Stimulated activated CD4-positive, alpha-beta T cell treated with anti-CD3 and anti-CD28 coated beads, Interleukin-15, amount 100 ng/mL, for 1 hour (primary cell): Measurements from ENCODE around the gene C20orf96.
"Not testable (repeated sequence)": the region's sequence is repeated elsewhere in the genome, so short reads cannot be mapped to it uniquely, and the experiment has no call there.

ENCODE experiments used
- DNase-seq, 2 donors: peaks; one replicate each; pipeline ENCODE4 v3.0.0-alpha.2; 2020; ENCODE audit warnings: low read depth in 1 of 2, low spot score in 1 of 2

C20orf96 gene, protein sequence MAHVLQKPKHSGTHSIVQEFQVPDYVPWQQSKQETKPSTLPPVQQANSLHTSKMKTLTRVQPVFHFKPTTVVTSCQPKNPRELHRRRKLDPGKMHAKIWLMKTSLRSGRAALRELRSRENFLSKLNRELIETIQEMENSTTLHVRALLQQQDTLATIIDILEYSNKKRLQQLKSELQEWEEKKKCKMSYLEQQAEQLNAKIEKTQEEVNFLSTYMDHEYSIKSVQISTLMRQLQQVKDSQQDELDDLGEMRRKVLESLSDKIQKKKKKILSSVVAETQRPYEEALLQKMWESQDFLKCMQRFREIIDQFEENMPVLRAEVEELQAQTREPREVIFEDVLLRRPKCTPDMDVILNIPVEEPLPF

DNA sequence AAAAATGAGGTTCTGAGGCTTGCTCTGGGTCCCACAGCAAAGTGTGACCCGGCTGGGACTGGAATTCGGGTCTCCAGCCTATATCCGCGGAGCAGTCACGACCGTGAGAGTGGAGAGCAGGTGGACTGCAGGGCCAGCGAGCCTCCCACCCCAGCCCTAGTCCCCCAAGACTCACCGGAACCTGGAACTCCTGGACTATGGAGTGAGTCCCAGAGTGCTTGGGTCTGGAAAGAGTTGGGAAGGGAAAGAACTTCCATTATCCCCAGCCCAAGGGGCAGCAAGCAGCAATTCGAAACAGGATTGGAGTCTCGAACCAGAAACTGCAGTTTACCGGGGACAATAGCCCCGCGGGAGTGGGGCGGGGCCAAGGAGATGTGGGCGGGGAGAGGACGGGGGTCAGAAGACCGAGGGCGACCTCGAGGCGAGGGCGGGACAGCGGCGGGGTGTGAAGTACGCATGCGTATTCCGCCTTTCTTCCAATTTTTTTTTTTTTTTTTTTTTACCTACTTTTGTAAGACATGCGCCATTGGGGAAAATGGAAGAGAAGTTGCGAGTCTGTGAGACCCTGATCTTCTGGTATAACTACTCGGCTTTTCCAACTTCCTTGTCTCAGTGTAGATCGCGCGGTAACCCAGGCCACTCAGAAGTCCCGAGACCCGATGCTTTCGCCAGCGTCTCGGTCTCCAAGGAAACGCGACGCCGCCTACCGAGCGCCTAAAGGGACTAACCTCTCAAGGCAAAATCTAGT lies at the start of gene C20orf96:
TSS of gene C20orf96 (minus strand) at position 667 of the 748 bp plus-strand sequence. CDS start at position 527, 140 bp downstream.
- DNase-seq: peak; percentile 66 to 72

DNA sequence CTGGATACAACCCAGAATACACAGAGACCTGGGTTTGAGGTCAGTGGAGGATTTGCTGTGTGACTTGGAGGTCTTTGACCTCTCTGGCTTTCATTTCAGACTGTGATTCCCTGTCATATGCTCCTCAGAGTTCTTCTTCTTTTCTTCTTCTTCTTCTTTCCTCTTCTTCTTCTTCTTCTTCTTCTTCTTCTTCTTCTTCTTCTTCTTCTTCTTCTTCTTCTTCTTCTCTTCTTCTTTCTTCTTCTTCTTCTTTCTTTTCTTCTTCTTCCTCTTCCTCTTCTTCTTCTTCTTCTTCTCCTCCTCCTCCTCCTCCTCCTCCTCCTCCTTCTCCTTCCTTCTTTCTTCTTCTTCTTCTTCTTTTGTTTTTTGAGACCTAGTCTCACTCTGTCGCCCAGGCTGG lies 45.5 kb upstream of the C20orf96 start:
- DNase-seq: not testable (repeated sequence)

DNA sequence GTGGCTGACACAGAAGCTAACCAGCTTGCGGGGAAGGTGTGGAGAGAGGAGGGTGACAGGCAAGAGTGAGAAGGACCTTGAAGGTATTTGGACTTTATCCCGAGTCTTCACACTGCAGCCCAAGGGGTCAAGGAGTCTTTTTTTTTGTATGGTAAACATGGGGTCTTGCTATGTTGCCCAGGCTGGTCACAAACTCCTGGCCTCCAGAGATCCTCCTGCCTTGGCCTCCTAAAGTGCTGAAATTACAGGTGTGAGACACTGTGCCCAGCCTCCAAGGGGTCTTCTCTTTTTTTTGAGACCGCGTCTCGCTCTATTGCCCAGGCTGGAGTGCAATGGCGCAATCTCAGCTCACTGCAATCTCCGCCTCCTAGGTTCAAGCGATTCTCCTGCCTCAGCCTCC lies 44.0 kb upstream of the C20orf96 start:
- DNase-seq: no peak

DNA sequence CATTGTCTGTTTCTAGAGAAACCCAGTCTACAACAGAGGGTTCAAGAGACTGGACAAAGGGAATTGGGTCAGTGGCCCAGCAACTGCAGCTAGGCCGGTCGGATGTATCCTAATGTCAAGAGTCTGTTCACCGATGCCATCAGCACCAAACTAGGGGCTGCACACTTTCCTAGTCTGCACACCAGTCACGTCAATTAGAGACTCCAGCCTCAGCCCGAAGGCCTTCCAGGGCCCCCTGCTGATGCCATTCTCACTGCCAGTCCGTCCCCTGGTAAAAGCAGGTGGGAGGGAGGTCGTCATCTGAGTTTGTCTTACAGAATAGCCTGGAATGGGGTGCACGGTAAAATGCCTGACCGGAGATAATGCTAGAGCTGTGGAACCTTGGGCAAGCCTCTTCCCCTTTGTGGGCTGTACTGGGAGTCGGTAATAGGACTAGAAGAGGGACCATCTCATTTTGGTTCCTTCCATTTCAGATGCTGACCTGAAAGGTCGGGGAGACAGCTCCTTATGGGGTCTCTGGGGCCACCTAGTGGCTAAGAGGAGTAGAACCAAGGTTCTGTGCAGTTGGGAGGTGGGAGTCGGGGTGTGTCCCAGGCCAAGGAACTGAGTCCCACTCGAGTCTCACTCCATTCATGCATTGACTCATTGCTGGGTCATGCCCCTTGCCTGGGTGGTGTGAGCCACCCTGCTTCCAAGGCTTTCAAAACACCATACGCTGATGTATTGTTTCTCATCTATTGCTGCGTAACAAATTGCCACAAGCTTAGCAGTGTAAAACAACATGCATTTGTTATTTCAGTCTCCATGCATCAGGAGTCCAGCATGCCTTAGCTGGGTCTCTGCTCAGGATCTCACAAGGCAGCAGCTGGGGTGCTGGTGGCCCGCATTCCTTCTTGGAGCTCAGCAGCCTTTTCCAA lies 39.9 kb upstream of the C20orf96 start:
- DNase-seq: no peak

GRCh38 chr20:329851-330232 lies 39.3 kb upstream of the C20orf96 start:
- no peak for DNase-seq

- DNase-seq: no peak
These were observed 38.6 kb upstream of the C20orf96 start for GRCh38 chr20:328975-329695.

DNA sequence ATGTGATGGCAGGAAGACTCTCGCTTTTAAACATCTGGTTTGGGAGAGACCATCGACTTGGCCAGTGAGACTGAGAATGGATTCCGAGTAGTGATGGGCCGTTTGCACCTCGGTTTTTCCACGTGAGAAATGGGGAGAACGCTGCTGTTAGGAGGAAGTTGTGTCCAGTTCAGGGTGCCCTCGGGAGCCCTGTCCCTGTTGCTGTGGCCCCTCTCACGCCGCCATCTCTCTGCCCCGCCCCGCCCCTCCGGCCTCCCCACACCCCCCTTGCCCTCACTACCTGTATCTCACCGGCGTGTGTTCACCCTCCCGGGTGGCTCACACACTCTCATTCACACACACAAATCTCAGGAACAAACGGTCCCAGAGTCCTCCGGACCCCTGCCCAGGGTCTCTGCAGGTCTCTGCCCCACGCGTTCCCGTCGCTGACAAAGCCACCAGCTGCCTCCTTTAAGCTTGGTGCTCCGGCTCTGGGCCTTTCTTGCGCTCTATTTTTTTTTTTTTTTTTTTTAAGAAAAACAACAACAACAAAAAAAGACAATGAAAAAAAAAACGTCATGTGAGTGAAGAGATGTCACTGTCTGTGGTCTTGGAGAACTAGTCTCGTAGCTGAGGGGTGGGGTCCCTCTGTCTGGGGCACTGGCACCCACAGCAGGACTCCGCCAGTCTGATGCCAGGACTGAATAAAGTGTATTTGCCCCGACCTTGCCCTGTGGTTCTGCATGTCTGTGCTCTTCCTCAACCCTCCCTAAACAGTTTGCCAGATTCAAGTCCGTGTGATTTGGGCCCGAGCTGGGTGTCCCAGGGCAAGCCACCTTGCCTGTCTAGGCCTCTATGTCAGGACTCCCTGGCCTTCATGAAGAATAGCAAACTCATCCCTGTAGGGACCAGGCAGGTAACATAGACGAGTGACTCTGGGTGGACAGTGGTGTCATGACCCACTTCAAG lies 37.8 kb upstream of the C20orf96 start:
- no peak for DNase-seq

- DNase-seq: peak; percentile 38 to 52
These were observed 36.9 kb upstream of the C20orf96 start for GRCh38 chr20:327186-328026.

DNA sequence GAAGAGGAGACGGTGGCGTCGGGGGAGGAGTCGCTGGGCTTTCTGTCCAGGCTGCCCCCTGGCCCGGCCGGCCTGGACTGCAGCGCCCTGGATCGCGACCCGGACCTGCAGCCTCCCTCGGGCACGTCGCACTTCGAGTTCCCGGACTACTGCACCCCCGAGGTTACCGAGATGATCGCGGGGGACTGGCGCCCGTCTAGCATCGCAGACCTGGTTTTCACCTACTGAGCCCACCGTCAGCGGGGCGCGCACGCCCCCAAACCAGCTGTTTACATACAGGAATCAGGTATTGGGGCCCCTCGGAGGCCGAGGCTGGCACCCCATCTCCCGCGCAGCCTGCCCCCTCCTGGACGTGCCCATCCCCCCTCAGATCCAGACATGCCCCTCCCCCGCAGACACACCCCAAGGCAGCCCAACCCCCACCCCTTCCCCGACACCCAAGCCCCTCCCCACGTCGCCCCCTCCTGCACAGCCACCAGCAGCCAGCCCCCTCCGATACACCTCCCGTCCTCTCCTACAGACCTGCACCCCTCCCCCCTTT lies 36.2 kb upstream of the C20orf96 start:
- DNase-seq: peak in 1 of 2 donors; percentile 23

DNA sequence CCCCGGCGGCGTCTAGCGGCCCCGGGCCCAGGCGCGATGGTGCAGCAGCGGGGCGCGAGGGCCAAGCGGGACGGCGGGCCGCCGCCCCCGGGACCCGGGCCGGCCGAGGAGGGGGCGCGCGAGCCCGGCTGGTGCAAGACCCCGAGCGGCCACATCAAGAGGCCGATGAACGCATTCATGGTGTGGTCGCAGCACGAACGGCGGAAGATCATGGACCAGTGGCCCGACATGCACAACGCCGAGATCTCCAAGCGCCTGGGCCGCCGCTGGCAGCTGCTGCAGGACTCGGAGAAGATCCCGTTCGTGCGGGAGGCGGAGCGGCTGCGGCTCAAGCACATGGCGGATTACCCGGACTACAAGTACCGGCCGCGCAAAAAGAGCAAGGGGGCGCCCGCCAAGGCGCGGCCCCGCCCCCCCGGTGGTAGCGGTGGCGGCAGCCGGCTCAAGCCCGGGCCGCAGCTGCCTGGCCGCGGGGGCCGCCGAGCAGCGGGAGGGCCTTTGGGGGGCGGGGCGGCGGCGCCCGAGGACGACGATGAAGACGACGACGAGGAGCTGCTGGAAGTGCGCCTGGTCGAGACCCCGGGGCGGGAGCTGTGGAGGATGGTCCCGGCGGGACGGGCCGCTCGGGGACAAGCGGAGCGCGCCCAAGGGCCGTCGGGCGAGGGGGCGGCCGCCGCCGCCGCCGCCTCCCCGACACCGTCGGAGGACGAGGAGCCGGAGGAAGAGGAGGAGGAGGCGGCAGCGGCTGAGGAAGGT lies 35.5 kb upstream of the C20orf96 start:
- DNase-seq: peak in 1 of 2 donors; percentile 26

DNA sequence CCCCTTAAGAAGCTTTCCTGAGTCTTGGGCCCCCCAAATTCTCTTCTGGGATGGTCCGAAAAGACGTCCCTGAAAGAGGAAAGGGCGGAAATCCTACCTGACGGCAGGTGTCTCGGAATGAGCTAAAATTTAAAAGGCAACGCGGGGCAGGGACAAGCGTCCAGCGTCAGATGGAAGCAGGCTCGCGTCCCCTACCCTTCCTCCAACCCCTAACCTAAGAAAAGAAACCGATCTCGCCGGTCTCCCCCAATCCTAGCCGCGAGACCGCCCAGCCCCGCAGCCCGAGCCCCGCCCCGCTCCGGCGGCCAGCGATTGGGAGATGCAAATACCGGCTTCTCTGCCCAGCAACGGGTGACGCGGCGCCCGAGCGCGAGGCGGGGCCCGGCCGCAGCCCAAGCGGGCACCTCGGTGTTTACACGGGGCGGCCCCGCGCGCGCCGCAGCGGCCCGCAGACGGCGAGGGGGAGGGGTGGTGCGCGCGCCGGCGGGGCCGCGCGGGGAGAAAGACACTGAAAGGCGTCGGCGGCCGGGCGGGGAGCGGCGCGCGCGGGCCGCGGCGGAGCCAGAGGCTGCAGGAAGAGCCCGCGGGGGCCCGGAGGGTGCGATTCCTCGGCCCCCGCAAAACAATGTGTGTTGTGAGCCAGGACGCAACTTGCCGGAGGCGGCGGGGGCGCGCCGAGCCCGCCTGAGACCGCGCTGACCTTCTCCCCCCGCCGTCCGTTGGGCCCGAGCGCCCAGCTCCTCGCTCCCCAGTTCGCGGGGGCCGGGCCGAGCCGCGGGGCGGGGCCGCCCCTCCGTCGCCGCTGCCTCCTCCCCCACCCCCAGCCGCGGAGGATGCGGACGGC lies 34.7 kb upstream of the C20orf96 start, which contains the start of gene SOX12:
TSS of gene SOX12 (plus strand) at position 508 of the 844 bp plus-strand sequence. CDS start 373 bp downstream, outside the sequence.
- DNase-seq: peak; percentile 90 to 99

DNA sequence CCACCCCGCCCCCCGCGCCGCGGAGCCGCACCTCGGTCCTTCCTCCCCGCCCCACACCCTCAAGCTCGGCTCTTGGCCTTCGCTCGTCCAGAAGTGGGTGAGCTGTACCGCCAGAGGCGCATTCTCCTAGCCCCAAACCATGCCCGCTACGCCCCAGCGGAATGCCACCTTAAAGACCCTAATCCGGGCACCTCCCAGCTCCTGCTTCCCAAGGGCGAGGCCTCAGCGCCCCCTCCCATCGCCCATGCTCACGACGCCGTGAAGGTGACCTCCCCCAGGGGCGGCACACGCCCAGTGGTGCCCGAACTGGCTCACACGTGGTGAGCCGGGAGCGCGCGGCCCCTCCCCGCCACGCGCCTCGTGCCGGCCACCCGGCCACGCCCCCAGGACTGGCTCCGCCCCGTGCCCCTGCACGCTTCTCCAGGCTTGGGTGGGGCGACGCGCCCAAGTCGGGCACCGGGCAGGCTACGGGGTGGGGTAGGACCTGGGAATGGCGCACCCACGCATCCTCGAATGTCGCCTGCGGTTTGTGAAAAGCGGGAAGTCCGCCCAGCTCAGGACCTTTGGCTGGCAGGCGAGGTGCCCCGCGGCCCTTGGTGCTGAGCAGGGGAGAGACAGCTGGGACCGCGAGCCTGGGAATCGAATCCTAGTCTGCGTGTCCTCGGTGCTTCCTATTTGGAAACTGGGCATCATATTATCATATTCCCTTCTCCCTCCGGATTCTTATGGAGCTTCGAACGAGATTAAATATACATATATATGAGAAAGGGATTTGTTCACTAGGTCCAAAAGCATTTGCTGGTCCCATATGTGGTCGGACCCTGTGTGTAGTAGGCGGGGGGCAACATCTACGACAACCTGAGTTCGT lies 33.9 kb upstream of the C20orf96 start:
- DNase-seq: peak; percentile 75 to 93

- DNase-seq: no peak
These were observed 25.9 kb upstream of the C20orf96 start for GRCh38 chr20:316316-317068.

DNA sequence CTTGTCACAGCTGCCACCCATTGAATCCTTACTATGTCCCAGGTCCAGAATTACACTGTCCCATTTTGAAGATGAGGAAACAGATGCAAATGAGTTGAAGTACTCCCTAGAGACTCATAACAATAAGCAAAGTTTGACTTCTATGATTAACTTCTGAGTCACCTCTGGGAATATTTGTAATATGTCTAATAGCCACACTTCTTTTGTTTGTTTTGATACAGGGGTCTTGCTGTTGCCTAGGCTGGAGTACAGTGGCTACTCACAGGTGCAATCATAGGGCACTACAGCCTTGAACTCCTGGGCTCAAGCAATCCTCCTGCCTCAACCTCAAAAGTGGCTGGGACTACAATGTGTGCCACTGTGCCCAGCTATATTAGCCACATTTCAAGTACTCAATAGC lies 23.4 kb upstream of the C20orf96 start:
- DNase-seq: no peak

- no peak for DNase-seq
These were observed 22.9 kb upstream of the C20orf96 start for GRCh38 chr20:313402-313801.
